NCI-H2196 treated with DMSO at 0.1 percent for 48 hours (cell line): ENCODE data around the gene DCTD.

Experiments
- DNase-seq: peaks from one replicate; lab custom pipeline; 2025; ENCODE audit not compliant: unreplicated experiment; lab: John Stamatoyannopoulos, UW

The DCTD gene

DNA sequence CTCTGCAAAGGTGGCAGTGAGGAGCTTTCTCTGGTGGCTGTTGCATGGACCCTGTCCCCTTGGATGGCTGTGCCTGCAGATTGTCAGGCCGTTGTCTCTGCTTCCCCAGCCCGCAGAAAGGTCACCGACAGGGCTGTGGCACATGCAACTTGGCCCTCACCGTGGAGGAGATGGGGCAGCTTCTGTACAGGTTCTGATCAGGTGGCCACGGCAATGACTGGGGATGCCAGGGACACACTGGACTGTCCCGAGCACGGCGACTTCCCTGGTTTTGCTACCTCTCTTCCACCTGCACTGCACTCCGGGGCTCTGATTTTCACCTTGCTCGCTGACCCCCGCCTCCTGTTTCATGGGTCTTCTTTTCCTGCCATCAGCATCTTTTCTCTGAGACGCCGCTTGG is 43.5 kb downstream of the DCTD start:
- DNase-seq = no peak

DNA sequence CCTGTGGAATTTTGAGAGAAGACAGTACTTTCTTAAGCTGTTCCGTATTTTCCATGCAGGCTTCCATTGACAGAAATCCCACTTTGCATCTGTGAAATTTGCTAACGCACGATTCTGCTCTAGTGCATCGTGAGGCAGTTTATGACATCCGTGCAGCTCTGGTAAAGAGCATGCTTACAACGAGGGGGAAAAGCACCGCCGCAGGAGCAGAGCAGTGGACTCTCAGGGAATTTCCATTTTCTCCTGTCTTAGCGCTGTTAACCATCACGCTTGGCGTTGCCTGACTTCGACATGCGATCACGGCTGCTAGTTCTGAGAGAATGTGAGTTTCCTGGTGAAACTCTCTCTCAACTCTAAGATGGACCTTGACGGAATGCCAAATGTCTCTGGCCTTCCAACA is 43.9 kb downstream of the DCTD start:
- no peak for DNase-seq

DNA sequence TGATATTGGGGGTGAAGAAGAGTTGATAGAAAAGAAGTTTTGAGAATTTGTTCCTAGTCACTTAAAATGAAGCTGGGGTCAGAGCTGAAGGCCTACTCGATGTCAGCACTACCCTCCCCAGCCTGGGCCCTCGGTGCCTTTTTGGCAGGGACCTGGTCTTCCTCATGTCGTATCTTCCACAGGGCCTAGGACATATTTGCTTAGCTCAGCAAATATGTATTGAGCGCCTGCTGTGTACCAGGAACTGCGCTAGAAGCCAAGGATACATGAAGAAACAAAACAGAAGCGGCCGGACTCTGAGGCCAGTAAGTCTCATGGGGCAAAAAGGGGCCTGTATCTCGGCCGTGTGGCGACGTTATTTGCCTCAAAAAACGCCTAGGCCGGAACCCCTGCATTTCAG is 44.3 kb downstream of the DCTD start:
- no peak for DNase-seq

DNA sequence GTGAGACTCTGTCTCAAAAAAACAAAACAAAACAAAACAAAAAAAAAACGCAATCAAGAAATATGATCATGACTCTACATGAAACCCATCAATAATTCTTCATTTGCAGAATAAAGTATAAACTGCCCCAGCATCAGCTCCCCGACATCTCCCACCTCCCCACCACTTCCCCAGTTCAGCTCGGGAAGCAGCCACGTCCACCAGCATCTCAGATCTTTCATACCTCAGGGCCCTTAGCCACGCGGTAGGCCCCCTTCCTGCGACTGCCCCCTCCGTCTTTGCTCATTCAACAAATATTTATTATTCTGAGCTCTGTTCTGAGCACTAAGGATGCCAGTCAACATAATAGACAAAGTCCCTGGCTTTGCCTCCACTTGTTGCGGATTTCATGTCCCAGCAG is 45.6 kb downstream of the DCTD start:
- no peak for DNase-seq

DNA sequence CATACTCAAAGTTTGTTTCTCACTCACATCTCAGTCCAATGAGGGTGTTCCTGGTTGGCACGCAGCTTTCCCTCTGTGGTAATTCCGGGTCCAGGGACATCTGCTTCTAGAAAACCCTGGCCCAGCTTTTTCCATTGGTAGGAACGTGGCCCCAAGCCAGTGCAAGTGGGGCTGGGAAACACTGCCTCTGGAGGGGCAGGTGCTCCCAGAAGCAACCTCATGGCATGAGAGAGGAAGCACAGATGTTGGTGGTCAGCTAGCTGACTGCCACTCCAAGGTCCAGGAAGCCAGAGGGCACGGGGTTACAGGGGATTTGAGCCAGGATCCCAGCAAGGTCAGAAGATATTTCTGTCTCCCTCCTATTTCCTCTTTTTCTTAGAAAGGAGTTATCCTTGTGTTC is 47.5 kb downstream of the DCTD start:
- no peak for DNase-seq

DNA sequence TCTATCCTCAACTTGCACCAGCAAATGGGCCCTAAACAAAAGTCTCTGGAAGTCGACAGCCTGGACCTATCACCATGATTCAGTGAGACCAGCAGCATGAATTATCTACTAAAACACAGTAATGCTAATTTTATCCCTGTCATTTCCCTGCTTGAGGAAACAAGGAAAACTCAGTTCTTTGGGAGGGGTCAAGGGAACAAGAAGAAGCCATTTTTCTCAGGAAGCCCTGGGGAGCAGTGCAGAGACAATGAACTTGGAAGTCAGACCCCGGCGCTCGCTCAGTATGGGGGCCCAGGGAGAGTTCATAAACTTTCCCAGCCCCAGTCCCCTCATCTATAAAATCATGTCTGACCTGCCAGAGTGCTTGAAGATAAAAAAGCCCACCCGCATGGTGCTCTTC is 50.4 kb downstream of the DCTD start:
- DNase-seq = no peak

DNA sequence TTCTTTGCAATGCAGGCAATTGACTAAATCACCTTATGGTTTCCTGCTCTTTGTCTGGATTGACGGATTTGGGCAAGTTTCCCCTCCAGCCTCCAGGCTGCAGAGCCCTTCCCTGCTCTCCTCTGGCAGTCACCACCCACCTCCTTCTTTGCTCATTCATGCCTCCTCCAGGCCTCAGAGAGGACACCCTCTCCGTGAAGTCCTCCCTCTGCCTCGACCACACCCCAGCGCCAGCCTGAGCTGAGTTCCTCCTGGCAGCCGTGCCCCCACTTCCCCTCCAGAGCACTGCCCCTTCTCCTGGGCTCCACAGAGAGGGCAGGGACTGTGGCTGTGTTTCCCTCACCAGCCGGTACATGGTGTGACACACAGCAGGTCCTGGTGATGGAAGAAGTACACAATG is 53.7 kb downstream of the DCTD start:
- no peak for DNase-seq

DNA sequence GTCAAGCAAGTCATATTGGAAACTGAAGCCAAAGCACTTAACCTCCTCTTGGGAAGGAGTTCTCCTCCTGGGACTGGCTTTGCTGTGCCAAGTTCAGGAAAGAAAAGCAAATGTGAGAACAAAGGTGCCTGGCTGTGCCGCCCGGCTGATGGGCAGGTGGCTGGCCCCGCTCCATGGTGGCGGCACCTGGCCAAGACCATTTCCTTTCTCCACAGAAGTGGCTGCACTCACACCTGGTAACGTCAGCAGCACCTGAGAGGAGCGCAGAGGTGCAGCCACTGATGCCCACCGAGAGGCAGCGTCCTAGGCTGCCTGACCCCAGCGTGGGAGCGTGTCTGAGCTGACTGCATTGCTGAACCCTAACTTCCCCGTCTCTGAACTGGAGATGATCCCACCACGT is 54.3 kb downstream of the DCTD start:
- peak; percentile 34 for DNase-seq

DNA sequence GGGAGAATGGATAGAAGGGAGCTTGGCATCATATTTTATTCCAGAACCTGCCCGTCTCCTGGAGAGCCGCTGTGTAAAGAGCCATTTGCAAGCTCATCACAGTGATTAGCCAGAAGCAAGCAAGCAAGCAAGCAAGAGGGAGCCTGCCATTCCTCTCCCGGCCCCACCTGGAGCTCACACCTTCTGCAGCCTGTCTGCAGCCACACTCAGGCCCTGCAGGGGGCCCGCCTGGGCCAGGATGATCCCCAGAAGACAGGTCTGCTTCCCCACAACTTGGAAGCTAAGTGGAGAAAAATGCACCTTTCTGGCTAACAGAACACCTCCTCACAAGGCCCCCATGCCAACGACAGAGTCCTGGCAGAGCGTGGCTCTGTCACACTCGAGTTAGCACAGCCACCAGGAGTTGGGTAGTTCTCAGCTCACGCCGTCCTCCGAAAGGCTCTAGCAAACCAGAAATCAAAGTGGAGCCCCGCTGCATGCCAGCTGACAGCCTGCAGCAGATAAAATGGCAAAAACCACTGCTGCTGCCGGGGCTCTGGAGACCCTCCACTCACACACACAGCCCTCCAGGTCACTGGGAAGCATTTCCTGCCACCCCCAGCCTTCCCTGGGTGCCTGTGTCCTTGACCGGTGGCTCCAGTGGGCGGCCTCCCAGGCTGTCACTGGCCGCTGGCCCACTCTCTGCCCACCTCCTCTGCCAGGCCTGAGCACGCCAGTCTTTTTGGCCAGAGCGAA is 54.9 kb downstream of the DCTD start:
- DNase-seq = peak; percentile 4

DNA sequence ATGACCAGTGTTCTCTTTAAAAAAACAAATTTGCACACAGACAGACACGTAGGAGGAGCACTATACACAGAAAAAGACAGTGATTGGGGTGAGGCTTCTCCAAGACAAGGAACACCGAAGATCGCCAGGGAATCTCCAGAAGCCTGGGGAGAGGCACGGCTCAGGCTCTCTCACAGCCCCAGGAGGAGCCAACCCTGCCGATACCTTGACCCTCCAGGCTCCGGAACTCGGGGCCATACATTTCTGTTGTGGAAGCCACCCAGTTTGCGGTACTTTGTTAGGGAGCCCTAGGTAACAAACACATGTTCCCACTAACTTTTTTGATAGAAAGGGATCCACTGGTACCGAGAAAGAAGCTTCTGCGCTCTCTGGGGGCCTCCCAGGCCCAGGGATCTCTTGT is 55.8 kb downstream of the DCTD start:
- no peak for DNase-seq

DNA sequence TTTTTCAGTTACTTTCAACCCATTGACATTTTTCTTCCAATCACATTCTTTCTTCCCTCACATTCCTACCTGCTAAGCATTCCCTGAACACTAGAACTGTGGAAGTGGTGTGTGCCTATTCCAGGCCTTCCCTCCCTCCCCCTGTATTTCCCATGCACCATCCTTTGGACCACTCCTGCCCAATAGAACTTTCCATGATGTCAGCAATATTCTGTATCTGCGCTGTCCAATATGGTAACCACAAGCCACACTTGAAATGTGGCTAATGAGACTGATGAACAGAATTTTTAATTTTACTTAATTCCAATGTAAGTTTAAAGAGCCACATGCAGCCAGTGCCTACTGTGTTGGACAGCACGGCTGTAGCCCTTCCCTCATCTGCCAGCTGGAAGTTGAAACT is 57.5 kb downstream of the DCTD start:
- no peak for DNase-seq

DNA sequence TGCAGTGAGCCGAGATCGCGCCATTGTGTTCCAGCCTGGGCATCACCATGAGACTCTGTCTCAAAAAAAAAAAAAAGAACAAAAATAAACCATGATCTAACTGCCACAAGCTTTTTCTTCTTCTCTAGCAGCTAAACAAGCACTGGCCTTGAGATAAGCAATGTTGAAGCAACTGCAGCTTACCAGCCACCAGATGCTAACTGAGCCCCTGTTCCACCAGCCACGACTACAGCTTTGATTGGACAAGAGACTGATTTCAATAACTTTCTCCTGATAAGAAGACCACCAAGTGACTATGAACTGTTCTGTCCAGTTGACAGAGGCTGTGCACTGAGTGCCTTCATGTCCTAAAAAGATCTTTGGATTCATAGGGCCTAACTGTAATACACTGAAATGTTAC is 58.5 kb downstream of the DCTD start:
- no peak for DNase-seq

DNA sequence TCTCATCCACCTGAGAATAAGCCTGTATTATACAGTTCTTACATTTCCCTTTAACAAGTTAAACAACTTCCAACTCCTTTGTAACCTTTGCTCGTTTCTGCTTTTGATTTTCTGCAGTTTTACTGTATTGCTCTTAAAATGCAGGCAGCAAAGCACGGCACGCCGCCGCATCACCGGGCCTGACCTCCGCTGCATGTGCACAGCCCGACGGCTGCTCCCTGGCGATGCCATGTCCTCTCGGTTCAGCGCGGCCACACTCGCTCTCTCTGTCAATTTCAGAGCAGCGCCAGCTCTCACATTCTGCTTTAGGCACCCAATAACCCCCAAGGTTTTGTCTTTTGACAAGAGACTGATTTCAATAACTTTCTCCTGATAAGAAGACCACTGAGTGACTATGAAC is 60.3 kb downstream of the DCTD start:
- DNase-seq = no peak

DNA sequence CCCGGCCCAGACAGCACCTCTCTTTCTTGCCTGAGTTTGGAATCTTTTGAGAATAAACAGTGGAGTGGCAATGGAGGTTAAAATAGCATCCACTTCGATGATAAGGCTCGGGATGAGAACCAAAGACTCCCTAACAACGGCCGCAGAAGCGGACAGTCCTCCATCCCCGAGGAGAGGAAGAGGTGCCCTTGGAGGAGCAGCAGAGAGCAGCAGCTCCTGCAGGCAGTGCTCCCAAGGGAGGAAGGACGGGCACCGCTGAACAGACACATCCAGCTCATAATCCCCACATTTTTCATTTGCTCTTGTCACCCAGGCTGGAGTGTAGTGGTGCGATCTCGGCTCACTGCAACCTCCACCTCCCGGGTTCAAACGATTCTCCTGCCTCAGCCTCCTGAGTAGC is 61.3 kb downstream of the DCTD start:
- no peak for DNase-seq

DNA sequence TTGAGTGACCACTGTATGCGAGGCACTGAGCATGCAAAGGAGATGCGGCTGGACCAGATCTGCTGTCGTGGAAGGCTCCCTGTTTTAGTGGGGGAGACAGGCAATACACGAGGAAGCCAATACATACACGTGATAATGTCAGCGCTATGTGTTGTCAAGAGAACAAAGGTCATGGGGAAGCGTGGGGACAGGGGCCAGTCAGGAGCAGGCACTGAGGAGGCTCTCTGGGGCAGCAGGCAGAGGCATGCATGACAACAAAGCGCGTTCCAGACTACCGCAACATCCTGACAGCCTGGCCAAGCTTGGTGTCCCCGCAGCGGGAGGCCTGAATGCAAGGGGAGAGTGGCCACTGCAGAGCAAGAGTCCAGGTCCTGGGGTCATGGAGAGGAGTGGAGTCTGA is 61.9 kb downstream of the DCTD start:
- no peak for DNase-seq

DNA sequence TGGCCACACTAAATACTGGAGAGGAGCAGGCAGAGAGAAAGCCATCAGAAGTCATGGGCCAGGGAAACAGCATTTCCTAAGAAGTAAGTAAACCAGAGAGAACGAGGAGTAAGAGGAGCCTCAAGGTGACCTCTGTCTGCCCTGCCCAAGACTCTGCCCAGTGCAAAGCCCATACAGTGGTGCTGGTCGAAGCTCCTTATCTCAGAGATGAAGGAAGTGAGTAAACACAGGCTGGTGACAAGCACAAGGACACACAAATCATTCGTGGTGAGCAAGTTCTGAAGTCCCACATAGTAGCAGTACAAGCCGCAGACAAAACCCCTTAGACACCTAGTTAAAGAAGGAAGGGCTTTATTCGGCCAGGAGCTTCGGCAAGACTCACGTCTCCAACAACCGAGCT is 62.7 kb downstream of the DCTD start:
- no peak for DNase-seq

DNA sequence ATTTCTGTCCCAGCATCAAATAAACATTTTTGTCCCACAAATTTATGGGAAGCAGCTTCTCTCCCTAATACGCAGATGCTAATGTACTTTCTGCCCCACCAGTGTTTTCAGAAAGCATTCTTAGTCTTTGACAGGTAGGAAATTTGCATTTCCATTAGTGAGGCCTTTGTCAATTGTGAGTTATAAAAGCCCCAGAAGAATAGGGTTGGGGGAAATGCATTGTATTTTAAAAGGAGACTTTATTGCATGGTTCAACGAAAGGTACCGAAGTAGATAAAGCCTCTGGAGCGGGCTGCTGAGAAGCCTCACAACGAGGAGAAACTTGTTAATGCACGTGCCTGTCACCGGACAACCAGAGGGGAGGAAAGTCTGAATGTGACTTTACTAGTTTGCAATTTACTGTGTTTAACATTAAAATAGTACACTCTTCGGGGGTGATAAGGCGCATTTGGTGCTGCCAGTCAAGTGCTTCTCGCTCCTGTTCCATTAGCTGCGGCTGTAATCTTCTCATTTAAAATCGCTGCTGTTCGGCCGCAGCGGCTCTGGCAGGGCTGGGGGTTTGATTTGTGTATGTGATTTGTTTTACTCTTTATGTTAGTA is 63.4 kb downstream of the DCTD start:
- no peak for DNase-seq

DNA sequence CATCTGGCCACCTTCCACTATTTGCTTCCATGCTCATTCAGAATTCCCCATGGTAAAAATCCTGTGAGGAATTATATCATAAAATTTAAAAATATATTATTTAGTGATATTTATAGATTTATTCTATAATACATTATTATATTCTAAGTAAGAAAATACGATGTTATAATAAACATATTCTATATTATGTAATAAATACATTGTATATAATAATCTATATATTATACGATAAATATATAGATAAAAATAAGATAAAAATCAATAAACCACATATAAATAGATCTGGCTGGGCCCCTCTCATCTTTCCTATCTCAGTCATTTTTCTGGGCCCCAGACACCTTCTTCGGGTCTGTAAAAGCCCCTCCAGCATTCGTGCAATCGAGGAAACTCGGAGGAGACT is 68.5 kb downstream of the DCTD start:
- DNase-seq = no peak

DNA sequence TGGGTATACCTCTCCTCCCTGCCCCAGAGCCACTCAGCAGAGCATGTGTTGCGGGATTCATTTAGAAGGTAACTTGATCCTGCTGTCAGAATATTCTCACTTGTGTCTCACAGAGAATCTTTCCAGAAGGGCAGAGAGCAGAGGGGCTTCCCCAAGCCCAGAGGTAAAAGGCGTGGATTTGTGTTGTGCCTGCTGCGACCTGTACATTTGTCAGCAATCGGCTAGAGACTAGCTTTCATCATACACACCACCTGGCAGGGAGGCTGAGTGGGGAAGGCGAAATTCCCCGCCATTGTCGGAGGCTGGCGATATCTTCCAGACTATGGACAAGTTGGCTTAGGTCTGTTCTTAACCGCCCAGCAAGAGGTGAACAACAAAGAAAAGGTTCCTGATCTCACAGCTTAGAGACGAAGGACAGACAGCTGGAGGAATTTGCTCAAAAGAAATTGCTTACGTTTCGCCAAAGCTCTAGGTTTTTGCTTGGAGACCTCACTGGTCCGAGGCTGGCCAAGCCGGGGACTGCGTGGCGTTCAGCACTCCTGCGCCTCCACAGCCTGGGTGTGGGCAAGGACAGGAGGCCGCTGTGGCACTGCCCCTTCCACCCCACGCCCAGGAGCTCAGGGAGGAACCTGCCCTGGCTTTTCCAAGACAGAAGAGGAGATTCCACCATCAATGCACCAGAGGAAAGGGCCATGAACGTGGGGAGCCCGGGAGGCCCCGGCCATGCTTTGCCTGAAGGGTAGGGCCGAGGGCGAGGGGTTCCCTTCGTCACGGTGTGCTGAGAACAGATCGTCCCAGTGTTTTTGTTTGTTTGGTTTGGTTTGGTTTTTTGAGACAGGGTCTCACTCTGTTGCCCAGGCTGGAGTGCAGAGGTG is 69.4 kb downstream of the DCTD start:
- no peak for DNase-seq

DNA sequence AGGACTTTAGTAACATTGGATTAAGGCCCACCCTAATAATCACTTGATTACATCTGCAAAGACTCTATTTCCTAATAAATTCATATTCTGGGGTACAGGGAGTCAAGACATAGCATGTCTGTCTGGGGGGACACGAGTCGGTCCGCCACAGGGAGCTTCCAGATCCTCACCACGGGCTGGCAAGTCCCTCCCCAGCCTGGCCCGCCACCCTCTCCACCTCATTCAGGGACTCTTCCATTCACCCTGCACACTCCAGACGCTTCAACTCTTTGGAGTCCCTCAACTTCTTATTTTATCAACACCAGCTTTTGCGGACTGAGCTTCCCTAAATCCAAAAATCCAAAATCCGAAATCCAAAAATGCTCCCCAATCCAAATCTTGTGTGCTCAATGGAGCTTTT is 71.2 kb downstream of the DCTD start:
- no peak for DNase-seq

DNA sequence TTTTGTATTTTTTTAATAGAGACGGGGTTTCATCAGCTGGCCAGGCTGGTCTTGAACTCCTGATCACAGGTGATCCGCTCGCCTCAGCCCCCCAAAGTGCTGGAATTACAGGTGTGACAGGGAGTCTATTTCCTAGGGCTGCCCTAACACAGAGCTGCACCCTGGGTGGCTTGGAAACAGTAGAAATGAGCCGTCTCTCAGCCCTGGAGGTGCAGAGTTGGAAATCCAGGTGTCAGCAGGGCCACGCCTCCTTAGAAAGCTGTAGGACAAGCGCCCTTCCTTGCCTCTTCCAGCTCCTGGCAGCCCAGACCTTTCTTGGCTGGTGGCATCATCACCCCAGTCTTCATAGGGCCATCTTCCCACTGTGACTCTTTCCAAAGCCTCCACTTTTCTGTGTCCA is 71.6 kb downstream of the DCTD start:
- DNase-seq = no peak

DNA sequence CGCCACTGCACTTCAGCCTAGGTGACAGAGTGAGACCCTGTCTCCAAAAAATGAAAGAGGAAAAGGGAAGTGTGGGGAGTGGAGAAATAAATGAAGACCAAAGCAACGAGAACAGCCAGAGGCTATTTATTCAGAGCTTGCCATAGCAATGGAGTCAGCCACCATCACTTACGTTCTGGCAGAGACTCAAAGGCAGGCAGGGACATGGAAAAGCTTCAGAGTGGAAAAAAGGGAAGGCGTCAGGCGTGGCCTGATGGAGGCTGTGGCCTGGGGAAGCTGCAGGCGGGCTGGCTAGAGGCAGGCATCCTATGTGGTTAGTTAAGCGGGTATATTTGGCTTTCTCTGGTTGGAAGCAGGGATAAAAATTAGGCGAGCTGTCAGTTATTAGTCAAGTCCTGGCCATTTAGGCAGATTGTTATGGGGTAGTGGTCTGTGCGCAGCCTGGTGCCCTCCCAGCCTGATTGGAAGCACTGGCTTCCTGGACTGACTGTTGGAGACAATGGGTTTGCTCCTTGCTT is 73.3 kb downstream of the DCTD start:
- DNase-seq = no peak
